NCI-H510A (cell line): ENCODE measurements around the gene PCDHGB7.
"Not testable (repeated sequence)": the region's sequence is repeated elsewhere in the genome, so short reads cannot be mapped to it uniquely, and the experiment has no call there.

Source experiments
- DNase-seq: peaks from one replicate; lab custom pipeline; 2025; lab: John Stamatoyannopoulos, UW

Gene PCDHGB7

DNA sequence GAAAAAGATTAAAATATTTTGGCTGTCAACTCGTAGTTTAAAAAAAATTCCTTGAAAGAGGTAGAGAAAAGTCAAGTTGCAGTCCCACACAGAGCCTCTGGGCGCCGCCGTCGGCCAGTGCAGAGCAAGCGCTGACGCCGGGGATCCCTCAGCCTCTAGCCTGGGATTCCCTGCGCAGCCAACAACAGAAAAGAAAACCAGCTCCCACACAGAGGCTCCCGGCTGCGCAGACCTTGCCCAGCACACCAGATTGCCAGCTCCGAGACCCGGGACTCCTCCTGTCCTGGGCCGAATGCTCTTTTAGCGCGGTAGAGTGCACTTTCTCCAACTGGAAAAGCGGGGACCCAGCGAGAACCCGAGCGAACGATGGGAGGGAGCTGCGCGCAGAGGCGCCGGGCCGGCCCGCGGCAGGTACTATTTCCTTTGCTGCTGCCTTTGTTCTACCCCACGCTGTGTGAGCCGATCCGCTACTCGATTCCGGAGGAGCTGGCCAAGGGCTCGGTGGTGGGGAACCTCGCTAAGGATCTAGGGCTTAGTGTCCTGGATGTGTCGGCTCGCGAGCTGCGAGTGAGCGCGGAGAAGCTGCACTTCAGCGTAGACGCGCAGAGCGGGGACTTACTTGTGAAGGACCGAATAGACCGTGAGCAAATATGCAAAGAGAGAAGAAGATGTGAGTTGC lies at the start of gene PCDHGB7:
Gene PCDHGB7 (plus strand): TSS at position 184 of the 679 bp plus-strand sequence. CDS start 183 bp downstream, at position 367.
- not testable (repeated sequence) for DNase-seq

GRCh38 chr5:141369994-141370848 lies 47.3 kb upstream of the PCDHGB7 start, which contains the start of gene PCDHGB3:
Gene PCDHGB3, plus strand, starts transcription at chr5:141370242. Its CDS starts 153 bp downstream, at chr5:141370395.
- DNase-seq = no peak

- DNase-seq = no peak
Measured at GRCh38 chr5:141371572-141372475, 45.7 kb upstream of the PCDHGB7 start.

DNA sequence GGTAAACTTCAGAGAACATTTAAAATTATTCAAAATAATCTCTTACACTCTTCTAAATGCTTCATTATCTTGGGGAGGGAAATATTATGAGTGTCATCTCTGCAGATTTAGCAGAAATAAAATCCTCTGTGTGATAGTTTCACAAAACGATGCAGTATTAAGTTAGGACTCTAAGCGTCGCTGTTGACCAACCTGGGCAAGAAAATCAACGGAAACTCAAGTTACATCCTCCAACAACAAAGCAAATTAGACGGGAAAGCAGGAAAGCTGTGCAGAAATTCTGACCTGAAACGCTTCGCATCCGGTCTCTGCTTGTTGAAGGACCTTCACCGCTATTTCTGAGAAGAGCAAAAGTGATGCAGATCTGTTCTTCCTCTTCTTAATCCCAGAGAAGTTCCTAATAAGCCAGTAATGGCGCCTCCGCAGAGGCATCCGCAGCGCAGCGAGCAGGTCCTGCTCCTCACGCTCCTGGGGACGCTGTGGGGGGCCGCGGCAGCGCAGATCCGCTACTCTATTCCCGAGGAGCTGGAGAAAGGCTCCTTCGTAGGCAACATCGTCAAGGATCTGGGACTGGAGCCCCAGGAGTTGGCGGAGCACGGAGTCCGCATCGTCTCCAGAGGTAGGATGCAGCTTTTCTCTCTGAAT lies 43.7 kb upstream of the PCDHGB7 start, which contains the start of gene PCDHGA6:
Gene PCDHGA6 (plus strand): TSS at position 219 of the 645 bp plus-strand sequence. CDS start 193 bp downstream, at position 412.
- no peak for DNase-seq

DNA sequence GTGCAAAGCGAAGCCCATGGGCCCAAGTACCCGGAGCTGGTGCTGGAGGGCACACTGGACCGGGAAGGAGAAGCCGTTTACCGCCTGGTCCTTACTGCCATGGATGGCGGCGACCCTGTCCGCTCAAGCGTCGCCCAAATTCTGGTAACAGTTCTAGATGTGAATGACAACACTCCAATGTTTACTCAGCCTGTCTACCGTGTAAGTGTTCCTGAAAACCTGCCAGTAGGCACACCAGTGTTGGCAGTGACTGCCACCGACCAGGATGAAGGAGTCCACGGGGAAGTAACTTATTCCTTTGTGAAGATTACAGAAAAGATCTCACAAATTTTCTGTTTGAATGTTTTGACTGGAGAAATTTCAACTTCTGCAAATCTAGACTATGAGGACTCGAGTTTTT lies 42.9 kb upstream of the PCDHGB7 start:
- no peak for DNase-seq

DNA sequence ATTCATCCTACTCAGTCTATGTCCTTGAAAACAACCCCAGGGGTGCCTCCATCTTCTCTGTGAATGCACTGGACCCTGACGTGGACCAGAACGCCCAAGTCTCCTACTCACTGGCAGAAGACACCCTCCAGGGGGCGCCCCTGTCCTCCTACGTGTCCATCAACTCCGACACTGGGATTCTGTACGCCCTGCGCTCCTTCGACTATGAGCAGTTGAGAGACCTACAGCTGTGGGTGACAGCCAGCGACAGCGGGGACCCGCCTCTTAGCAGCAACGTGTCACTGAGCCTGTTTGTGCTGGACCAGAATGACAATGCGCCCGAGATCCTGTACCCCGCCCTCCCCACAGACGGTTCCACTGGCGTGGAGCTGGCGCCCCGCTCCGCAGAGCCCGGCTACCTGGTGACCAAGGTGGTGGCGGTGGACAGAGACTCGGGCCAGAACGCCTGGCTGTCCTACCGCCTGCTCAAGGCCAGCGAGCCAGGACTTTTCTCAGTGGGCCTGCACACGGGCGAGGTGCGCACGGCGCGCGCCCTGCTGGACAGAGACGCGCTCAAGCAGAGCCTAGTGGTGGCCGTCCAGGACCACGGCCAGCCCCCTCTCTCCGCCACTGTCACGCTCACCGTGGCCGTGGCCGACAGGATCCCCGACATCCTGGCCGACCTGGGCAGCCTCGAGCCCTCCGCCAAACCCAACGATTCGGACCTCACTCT lies 41.9 kb upstream of the PCDHGB7 start:
- not testable (repeated sequence) for DNase-seq

DNA sequence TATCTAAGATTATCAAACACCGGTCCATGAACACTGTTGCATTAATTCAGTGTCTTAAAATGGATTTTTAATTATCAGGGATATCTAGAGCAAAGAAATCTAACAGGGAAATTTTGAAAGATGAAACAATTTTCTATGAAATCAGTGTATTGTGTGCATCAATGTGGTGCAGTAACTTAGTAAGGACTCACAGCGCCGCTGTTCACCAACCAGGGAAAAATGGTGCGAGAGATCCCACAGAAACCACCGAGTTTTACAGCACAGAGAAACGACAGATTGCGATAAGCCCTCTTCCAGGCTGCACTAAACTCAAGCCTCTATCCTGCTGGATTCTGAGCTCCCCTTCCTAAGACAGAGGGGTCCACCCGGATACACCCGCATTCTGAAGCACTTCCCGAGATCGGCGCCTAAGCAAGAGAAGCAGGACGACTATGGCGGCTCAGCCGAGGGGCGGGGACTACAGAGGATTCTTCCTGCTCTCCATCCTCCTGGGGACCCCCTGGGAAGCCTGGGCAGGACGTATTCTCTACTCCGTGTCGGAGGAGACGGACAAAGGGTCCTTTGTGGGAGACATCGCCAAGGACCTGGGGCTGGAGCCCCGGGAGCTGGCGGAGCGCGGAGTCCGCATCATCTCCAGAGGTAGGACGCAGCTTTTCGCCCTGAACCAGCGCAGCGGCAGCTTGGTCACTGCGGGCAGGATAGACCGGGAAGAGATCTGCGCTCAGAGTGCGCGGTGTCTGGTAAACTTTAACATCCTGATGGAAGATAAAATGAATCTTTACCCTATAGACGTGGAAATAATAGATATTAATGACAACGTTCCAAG lies 34.8 kb upstream of the PCDHGB7 start, which contains the start of gene PCDHGA7:
Gene PCDHGA7 (plus strand): TSS at position 274 of the 826 bp plus-strand sequence. CDS start 158 bp downstream, at position 432.
- DNase-seq = no peak

- no peak for DNase-seq
Measured at GRCh38 chr5:141383345-141383744, 34.1 kb upstream of the PCDHGB7 start.

GRCh38 chr5:141384471-141385267 lies 32.8 kb upstream of the PCDHGB7 start:
- DNase-seq = no peak

DNA sequence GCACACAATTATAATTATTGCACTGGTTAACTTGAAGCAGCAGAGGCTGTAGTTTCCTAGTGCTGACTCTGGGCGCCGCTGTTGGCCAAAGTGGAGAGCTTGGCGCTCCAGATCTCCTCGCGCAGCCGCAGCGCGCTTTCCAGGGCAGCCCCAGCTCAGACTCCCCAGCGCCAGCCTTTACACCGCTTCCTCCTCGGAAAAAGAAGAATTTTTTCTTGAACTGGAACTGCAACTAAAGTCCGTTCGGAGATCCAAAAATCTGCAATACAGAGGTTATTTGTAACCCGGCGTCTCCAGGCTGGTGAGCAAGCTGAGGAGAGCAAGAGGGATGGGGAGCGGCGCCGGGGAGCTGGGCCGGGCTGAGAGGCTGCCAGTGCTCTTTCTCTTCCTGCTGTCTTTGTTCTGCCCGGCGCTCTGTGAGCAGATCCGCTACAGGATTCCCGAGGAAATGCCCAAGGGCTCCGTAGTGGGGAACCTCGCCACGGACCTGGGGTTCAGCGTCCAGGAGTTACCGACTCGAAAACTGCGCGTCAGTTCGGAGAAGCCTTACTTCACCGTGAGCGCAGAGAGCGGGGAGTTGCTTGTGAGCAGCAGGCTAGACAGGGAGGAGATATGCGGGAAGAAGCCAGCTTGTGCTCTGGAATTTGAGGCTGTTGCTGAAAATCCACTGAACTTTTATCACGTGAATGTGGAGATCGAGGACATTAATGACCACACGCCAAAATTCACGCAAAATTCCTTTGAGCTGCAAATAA lies 29.7 kb upstream of the PCDHGB7 start, which contains the start of gene PCDHGB4:
Gene PCDHGB4 (plus strand): TSS at position 142 of the 755 bp plus-strand sequence. CDS start 187 bp downstream, at position 329.
- DNase-seq = not testable (repeated sequence)

DNA sequence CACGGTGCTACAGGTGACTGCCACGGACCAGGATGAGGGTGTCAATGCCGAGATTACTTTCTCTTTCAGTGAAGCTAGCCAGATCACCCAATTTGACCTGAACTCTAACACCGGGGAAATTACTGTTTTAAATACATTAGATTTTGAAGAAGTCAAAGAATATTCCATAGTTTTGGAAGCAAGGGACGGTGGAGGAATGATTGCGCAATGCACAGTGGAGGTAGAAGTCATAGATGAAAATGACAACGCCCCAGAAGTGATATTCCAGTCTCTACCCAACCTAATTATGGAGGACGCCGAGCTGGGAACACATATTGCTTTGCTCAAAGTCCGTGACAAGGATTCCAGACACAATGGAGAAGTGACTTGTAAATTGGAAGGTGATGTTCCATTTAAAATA lies 28.8 kb upstream of the PCDHGB7 start:
- no peak for DNase-seq

DNA sequence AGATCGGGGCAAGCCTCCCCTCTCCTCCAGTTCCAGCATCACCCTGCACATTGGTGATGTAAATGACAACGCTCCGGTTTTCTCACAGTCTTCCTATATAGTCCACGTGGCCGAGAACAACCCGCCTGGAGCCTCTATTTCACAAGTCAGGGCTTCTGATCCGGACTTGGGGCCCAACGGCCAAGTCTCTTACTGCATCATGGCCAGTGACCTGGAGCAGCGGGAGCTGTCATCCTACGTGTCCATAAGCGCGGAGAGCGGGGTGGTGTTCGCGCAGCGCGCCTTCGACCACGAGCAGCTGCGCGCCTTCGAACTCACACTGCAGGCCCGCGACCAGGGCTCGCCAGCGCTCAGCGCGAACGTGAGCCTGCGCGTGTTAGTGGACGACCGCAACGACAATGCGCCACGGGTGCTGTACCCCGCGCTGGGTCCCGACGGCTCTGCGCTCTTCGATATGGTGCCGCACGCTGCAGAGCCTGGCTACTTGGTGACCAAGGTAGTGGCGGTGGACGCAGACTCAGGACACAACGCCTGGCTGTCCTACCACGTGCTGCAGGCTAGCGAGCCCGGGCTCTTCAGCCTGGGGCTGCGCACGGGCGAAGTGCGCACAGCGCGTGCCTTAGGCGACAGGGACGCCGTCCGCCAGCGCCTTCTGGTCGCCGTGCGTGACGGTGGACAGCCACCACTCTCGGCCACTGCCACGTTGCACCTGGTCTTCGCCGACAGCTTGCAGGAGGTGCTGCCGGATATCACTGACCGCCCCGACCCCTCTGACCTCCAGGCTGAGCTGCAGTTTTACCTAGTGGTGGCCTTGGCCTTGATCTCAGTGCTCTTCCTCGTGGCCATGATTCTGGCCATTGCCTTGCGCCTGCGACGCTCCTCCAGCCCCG lies 28.1 kb upstream of the PCDHGB7 start:
- DNase-seq = no peak

GRCh38 chr5:141392429-141393198 lies 24.9 kb upstream of the PCDHGB7 start, which contains the start of gene PCDHGA8:
Gene PCDHGA8, plus strand, starts transcription at chr5:141392633. Its CDS starts 181 bp downstream, at chr5:141392814.
- DNase-seq = no peak

GRCh38 chr5:141393267-141393666 lies 24.2 kb upstream of the PCDHGB7 start:
- no peak for DNase-seq

GRCh38 chr5:141394401-141395187 lies 22.9 kb upstream of the PCDHGB7 start:
- not testable (repeated sequence) for DNase-seq
